Measurements from ENCODE around the gene SH3YL1.

SH3YL1 gene

GRCh38 chr2:175880-176820 lies 87.7 kb downstream of the SH3YL1 start:
- DNase-seq: peak; percentile 60

GRCh38 chr2:175161-175786 lies 88.6 kb downstream of the SH3YL1 start:
- DNase-seq: no peak

- DNase-seq: peak; percentile 24
Observed at GRCh38 chr2:172120-172519, 91.7 kb downstream of the SH3YL1 start.

- no peak for DNase-seq
Observed at GRCh38 chr2:169741-170140, 94.1 kb downstream of the SH3YL1 start.
